Measurements from ENCODE around the gene LRMDA. TPM values are rescaled to one million over a fixed set of nuclear protein-coding genes. Genes with fewer than 3 reads are reported as not detected.
"Not testable (repeated sequence)": the region's sequence is repeated elsewhere in the genome, so short reads cannot be mapped to it uniquely, and the experiment has no call there.

LRMDA gene
- total RNA-seq, 1 donor from 2014 or later, result 4.5 TPM

DNA sequence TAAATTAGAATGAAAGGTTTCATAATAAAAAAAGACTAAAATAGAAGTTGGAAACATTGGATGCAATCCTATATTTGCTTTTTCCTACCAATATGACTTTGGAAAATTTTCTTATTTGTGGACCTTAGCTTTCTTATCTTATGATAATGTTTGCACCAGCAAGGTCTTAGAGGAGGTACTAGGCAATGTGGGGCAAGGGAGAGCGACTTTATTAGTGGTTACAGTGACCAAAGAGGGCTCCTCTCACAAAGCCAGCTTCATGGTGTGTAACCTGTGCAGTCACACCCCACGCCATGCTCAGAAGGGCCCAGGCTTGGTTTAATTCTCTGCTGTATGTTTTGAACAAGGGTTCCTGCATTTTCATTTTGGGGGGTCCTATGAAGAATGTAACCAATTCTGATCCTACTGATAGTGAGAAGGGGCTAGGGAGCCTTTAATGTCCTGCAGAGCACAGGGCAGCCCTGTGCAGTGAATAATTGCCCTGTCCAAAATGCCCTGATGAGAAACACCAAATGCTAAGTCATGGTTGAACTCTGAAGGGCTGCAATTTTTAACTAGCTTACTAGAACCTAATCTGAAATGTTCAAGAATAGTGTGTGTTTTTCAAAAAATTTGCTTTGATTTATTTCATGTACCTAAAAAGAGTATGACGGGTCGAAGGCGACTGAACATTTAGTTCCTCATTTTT lies 1047.8 kb downstream of the LRMDA start:
- intact Hi-C loops (cut with DNase I), result no loop called here
- DNase-seq (ENCODE audit: low spot score), result no peak

DNA sequence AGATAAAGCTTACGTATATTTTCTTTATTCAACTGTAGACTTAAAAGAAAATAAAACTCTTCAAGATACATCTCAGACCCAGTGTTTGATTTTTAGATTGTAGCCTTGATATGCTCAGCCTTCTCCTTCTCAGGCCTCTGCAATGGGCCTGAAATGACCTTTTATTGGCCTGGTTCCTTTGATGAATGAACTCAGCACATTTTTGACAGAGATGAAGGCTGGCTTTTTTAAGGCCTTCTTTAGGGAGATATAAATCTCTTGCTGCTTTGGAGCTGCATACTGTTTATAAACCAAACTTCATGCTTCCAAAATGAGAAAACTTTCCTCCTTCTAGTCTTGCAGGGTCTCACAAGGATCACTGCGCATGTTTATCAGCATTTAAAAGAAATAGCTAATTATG lies 1049.8 kb downstream of the LRMDA start:
- no peak for DNase-seq (ENCODE audit: low spot score)
- intact Hi-C loops (cut with DNase I), result no loop called here

DNA sequence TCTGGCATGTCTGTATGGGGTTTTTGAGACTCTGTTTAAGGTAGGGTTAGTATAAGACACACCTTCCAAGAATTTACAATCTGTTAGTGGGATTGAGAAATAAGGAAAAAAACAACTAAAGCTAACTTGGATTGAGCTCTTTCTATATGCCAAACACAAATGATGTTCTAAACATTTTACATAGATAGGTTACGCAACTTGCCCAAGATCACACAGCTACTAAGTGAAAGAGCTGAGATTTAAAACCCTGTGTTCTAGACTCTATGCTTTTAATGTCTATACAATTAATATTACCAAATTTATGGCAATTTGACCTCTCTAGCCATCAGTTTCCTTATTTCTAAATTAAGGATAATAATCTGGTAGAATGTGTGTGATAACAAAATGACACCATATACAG lies 1056.2 kb downstream of the LRMDA start:
- DNase-seq (ENCODE audit: low spot score), result no peak
- intact Hi-C loops (cut with DNase I), result no loop called here

DNA sequence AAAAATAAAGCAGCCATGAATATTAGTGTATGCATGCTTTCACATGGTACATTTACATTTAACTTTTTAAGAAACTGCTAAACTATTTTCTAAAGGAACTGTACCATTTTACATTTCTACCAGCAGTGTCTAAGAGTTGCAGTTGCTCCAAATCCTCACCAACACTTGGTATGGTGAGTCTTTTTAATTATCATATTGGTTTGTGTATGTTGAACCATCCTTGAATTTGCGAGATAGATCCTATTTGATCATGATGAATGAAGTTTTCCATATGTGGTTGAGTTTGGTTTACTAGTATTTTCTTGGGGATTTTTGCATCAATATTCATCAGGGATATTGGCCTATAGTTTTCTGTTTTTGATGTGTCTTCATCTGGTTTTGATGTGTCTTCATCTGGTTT lies 1057.2 kb downstream of the LRMDA start:
- no peak for DNase-seq (ENCODE audit: low spot score)
- intact Hi-C loops (cut with DNase I), result no loop called here

DNA sequence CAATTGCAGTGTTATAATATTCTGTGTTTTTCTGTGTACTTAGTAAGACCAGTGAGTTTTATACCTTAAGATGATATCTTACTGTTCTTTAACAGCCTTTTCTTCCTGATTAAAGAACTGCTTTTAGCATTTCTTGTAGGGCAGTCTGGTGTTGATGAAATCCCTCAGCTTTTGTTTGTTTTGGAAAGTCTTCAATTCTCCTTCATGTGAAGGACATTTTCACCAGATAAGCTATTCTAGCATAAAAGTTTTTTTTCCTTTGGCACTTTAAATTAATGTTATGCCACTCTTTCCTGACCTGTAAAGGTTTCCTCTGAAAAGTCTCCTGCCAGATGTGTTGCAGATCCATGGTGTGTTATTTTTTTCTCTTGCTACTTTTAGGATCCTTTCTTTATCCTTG lies 1059.8 kb downstream of the LRMDA start:
- no peak for DNase-seq (ENCODE audit: low spot score)
- intact Hi-C loops (cut with DNase I), result no loop called here

DNA sequence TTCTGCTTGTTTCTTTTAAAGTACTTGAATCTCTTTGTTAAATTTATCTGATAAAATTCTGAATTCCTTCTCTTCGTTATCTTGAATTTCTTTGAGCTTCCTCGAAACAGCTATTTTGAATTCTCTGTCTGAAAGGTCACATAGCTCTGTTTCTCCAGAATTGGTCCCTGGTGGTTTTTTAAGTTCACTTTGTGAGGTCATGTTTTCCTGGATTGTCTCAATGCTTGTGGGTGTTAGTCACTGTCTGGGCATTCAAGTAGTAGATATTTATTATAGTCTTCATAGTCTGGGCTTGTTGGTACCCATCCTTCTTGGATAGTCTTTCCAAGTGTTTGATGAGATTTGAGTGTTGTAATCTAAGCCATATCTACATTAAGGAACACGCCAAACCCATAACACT lies 1060.6 kb downstream of the LRMDA start:
- intact Hi-C loops (cut with DNase I), result no loop called here
- DNase-seq (ENCODE audit: low spot score), result no peak

DNA sequence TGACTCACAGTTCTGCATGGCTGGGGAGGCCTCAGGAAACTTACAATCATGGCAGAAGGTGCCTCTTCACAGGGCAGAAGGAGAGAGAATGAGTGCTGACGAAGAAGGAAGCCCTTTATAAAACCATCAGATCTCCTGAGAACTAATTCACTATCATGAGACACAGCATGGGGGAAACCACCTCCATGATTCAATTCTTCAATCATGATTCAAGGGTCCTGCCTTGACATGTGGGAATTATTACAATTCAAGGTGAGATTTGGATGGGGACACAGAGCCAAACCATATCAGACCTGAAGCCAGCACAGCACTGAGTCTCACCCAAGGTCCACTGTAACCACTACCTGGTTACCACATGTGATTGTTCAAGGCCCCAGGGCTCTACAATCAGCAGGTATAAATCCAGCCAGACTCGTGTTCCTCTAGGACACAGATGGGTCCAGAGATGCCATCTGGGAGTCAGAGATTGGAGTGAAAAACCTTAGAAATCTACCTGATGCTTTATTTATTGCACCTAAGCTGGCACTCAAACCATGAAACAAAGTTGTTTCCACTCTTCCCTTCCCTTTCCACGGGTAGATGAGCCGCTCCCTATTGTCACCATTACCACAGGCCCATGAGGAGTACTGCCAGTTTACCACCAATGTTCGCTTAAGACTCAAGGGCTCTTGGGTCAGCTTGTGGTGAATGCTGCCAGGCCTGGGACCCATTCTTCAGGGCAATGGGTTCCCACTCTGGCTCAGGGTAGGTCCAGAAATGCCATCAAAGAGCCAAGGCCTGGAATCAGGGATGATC lies 1061.5 kb downstream of the LRMDA start:
- intact Hi-C loops (cut with DNase I), result no loop called here
- no peak for DNase-seq (ENCODE audit: low spot score)

DNA sequence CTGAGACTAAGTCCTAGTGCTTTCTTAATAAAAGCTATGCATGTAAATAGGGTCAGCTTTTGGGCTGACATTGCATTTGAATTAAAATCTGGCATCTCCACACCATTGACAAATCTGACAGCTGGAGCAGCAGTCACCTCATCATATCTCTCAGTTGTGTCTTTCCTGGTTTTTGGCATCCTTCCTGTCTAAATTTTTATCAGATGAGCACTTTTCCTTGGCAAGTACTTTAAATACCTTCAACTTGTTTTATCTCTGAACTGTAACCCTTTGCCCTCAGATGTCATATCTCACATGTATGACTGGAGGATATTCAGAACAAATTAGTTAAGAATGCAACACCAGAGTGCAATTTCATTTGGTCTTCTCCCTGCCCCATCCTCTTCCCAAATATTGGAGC lies 1066.2 kb downstream of the LRMDA start:
- no peak for DNase-seq (ENCODE audit: low spot score)
- intact Hi-C loops (cut with DNase I), result no loop called here

DNA sequence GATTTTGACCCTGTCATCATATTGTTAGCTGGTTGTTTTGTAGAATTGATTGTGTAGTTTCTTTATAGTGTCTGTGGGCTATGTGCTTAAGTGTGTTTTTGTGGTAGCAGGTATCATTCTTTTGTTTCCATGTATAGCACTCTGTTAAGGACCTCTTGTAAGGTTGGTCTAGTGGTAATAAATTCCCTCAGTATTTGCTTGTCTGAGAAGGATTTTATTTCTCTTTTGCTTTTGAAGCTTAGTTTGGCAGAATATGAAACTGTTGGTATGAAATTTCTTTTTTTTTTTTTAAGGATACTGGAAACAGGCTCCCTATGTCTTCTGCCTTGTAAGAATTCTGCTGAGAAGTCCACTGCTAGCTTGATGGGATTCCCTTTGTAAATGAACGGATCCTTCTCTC lies 1073.4 kb downstream of the LRMDA start:
- intact Hi-C loops (cut with DNase I), result no loop called here
- DNase-seq (ENCODE audit: low spot score), result no peak

DNA sequence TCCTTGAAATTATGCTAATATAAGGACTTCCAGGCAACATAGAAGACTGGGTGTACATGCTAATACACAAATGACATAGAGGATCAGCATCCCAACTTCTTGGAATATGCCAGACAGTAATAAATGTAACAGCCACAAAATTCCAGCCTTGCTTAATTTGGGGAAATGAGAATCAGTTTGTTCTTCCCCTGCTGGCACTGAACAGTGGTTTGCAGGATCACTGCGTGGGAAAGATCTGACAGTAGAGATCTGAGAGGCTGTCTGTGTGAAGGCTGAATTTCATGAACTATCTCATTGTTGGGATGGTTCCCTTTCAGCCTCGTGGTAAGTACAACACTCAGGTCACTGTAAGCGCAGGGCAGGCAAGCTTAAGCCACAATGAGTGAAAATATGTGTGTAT lies 1078.0 kb downstream of the LRMDA start:
- intact Hi-C loops (cut with DNase I), result no loop called here
- no peak for DNase-seq (ENCODE audit: low spot score)

DNA sequence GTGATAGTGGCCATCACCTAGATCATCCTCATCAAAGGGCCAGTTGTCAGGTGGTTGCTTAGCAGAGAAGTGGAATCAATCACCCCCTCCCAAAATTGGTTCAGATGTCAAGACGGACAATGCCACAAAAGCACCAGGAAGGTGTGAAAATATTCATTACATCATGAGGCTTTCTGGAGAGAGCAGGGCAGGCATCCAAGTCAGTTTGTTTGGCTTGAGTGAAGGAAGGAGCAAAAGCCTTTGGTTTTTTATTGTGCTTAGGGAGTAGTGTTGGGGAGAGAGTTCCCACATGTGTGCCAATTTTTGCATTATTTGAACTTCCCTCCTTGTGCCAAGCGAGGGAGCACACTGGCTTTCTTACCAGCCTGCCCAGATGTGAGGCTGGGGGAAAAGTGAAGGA lies 1082.9 kb downstream of the LRMDA start:
- DNase-seq (ENCODE audit: low spot score), result no peak
- intact Hi-C loops (cut with DNase I), result no loop called here

DNA sequence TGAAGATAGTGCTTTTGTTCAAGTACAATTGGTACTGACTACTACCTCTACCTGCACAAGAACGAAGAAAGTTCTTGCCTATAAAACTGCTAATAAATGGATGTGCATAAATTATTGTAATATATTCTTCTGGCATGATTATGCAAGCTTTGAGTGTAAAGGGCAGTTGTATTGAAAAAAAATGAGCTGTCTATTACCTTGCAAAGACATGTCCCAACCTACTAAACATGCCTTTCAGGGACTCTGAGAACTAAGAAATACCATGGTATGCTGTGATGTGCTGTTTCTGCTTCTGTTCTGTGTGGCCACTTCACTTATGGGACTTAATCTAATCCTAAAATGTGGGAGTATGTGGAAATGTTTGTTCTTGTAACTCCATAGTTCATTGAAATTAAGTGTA lies 1083.4 kb downstream of the LRMDA start:
- intact Hi-C loops (cut with DNase I), result no loop called here

DNA sequence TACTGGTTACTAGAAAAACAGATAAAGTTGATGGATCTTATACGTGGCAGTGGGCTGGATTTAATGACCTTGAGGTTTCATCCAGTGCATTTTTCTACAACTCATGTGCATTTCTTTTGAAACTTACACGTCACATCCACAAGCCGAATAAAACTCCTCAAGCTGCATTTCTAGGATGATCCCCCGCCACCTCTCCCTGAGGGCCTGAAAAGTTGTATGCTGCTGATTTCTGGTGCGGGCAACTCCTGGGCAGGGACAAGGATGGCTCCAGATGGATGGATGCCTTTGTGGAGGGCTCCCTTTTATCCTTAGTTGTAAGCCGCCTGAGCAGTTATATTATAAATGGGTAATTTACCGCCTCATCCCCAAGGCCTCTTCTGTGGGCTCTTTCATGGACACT lies 1091.1 kb downstream of the LRMDA start:
- DNase-seq (ENCODE audit: low spot score), result no peak
- intact Hi-C loops (cut with DNase I), result no loop called here

More for the DNA sequence above, 1083.4 kb downstream of the LRMDA start:
- DNase-seq (ENCODE audit: low spot score), result no peak

DNA sequence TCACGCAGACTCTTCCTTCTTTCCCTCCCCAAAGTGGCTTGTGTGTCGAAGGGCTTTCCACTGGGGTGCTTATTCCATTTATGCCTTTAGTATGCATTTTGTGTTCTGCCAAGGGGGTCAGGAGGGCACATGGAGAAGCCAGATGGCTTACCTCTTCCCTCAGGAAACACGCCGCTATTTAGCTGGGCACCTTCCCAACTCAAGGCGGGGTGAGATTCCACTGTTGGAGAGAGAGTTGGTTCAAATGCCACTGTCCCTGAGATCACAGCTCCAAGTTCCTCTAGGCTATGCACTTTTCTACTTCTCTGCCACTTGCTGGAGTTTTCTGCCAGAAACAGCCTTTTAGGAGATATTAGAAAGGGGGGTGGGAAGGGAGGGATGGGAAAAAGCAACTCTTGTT lies 1091.8 kb downstream of the LRMDA start:
- intact Hi-C loops (cut with DNase I), result no loop called here
- no peak for DNase-seq (ENCODE audit: low spot score)

DNA sequence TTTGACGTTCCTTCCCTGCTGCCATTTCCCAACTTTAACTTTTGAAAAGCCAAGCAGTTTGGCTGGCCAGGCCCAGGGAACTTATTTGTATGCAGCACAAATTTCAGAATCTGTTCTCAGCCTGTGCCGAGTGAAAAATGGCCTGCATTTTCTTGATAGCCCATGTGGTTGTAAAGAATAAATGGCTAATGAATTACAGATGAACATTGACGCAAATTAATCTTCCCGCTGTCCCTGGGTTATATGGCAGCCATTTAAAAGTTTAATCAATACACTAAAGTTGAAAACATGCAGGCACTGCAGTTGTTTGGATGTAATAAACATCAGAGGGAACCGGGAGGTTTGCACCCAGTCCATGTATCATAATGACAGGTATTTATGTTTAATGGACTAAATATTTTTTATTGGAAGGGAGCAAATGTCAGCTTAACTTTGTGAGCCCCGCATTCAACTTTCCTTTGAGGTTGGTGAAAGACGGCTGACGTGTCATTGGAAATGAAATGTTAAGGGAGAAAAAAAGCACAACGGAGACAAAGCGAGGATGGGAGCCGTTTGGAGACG lies 1092.4 kb downstream of the LRMDA start:
- no peak for DNase-seq (ENCODE audit: low spot score)
- intact Hi-C loops (cut with DNase I), result no loop called here

DNA sequence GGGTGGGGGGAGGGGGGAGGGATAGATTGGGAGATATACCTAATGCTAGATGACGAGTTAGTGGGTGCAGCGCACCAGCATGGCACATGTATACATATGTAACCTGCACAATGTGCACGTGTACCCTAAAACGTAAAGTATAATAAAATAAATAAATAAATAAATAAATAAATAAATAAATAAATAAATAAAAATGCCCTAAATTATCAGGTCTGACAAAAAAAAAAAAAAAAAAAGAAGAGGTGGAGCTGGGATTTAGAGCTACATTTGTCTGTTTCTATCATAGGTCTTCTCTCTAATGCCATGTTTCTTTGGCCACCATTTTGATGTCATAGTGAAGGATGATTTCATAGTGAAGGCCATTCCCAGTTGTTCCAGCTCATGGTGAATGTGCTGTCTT lies 1095.4 kb downstream of the LRMDA start:
- DNase-seq (ENCODE audit: low spot score); intact Hi-C loops (cut with DNase I): not testable (repeated sequence)

DNA sequence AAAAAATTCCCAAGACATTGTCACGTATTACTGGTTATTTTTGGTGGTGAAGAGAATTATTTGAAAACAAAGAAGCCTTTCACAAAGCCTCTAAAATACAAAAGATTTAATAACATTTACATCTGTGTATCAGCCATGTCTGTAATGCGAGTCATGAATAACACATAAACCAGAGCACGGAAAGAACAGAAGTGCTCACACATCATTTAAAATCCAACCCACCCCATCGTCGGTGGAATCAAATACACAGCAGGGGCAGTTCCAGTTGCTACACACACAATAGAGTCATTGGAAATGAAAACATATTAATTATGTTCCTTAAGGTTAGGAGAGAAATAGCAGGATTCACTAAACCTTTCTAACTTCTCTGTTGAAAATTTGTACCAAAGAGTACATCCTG lies 1108.9 kb downstream of the LRMDA start:
- no peak for DNase-seq (ENCODE audit: low spot score)
- intact Hi-C loops (cut with DNase I), result loop anchor here (10.0 kb wide), 1 partner anchor 444 kb away; no protein-coding TSS in a partner anchor

DNA sequence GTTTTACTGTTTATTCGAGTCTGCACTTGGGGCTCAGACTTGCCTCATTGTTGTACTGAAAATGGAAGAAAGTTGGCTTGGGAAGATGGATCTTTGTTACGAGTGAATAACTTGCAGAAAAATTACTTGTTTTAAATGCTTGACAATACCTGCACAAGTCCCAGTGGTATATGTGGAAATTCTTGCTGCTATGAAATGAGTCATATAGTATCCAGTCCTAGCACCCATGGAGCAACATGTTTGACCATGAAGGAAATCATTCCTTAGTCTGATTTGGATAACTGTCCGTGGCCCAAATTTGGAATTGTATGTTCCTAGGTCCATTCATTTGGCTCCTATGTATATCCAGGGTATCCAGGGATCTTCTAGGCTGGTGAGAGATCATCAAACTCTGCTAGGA lies 1109.4 kb downstream of the LRMDA start:
- intact Hi-C loops (cut with DNase I), result loop anchor here (10.0 kb wide), 1 partner anchor 444 kb away; no protein-coding TSS in a partner anchor
- DNase-seq (ENCODE audit: low spot score), result no peak

DNA sequence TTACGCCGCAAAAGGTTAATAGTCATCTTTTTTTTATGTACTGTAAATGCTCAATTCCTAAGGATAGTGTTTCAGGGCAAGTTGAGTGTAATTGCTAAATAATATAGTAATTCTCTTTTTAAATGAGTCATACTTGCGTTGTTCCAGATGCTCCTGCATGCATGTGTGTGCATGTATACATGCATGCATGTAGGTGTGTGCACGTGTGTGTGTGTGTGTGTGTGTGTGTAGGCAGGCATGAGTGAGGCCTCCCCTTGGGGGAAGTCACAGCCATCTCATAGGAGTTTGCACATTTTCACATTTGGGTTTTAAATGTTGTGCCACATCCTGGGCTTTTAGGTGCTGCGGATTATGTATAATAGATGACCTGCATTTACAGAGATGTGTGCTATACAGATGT lies 1110.4 kb downstream of the LRMDA start:
- intact Hi-C loops (cut with DNase I), result loop anchor here (10.0 kb wide), 1 partner anchor 443 kb away; no protein-coding TSS in a partner anchor

DNA sequence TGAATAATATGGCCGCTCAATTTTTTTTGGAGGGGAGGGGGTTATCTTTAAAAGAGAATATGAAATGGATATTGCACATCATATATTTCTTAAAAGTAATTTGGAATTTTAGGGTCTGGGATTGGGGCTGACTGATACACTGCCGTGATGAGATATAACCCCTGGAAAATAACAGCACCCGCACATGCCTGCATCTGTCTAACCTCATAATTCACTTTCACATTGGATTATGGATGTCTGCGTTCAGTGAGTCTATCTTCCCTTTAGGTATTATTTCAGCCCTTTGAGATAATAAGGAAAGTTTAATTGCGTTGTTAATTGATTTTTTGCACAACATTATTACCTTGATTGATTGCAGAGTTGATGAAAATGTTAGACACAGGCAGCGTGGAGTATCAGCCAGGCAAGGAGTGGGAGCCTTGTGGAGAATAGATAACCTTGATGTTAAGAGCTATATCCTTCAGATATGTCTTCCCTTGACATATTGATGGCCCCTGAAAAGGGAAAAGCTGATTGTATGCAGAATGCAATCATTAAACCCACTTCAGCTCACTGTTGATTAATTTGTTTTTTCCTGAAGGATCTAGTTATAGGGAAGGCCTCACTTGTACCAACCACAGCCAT lies 1111.0 kb downstream of the LRMDA start:
- intact Hi-C loops (cut with DNase I), result loop anchor here (10.0 kb wide), 1 partner anchor 442 kb away; no protein-coding TSS in a partner anchor
- no peak for DNase-seq (ENCODE audit: low spot score)

More for the DNA sequence above, 1110.4 kb downstream of the LRMDA start:
- no peak for DNase-seq (ENCODE audit: low spot score)
